MM.1S (cell line): ENCODE measurements around the gene VTI1B.

Experiments used
- CTCF ChIP-seq: fragments of 300-600 bp; sonication (generic); IDR thresholded peaks from 2 replicates; pipeline ENCODE4 v1.5.1; 2016; ENCODE audit warnings: antibody characterized with exemption, low read length, mixed read lengths
- EZH2 ChIP-seq: fragments of 300-600 bp; sonication (generic); optimal IDR thresholded peaks from 2 replicates; pipeline ENCODE3; 2017; ENCODE audit warnings: low read depth, mild to moderate bottlenecking, antibody characterized with exemption, low read length, mixed read lengths
- EZH2phosphoT487 ChIP-seq: fragments of 300-600 bp; sonication (generic); IDR thresholded peaks from 2 replicates; pipeline ENCODE4 v1.6.1; 2018; ENCODE audit warnings: antibody characterized with exemption, low read length

- no peak for TF ChIP-seq EZH2
- TF ChIP-seq CTCF, result no peak
- no peak for TF ChIP-seq EZH2phosphoT487
These were observed 4.6 kb upstream of the VTI1B start for GRCh38 chr14:67679006-67679405.
